MCF 10A (cell line): ENCODE results near the gene GAS5. TPM values are rescaled to one million over a fixed set of nuclear protein-coding genes. Genes with fewer than 3 reads are reported as not detected.

Source experiments
- Bru-seq: library from RNA; stranded (reverse); fragments of 400-500 nt; gene quantifications from one replicate; lab custom pipeline; 2021; lab: Mats Ljungman, UMichigan
- BruChase-seq, 2 experiments: library from RNA; stranded (reverse); fragments of 400-500 nt; gene quantifications; one replicate each; lab custom pipeline; 2021; lab: Mats Ljungman, UMichigan
- BruUV-seq: library from RNA; stranded (reverse); fragments of 400-500 nt; replicated peaks from 2 replicates; lab custom pipeline; 2021; lab: Mats Ljungman, UMichigan
- CTCF ChIA-PET: fragments of 300-600 bp; sonication (Branson Sonifier 250); formaldehyde crosslinking; extraction: SDS; loops from one replicate; lab custom pipeline; 2021; ENCODE audit warnings: antibody characterized with exemption, inconsistent platforms; lab: Yijun Ruan, JAX
- POLR2A ChIA-PET: fragments of 300-600, 350-650 bp; sonication (Branson Sonifier 250); formaldehyde crosslinking; extraction: SDS; loops from one replicate; lab custom pipeline; 2020; ENCODE audit warnings: antibody characterized with exemption, inconsistent platforms; lab: Yijun Ruan, JAX
- DNase-seq: peaks from one replicate; pipeline ENCODE4 v3.0.0-alpha.2; 2018; ENCODE audit not compliant: unreplicated experiment
- H3K27ac Mint-ChIP-seq: one replicate; pipeline ENCODE4 v1.8.0; 2022; ENCODE audit warnings: mild to moderate bottlenecking, low read depth, mixed read lengths; ENCODE audit not compliant: unreplicated experiment
- H3K27me3 Mint-ChIP-seq: one replicate; pipeline ENCODE4 v1.8.0; 2022; ENCODE audit warnings: mixed read lengths; ENCODE audit not compliant: insufficient read depth, unreplicated experiment
- H3K36me3 Mint-ChIP-seq: one replicate; pipeline ENCODE4 v1.8.0; 2022; ENCODE audit warnings: mild to moderate bottlenecking, moderate library complexity, mixed read lengths; ENCODE audit not compliant: insufficient read depth, unreplicated experiment
- H3K4me1 Mint-ChIP-seq: one replicate; pipeline ENCODE4 v1.8.0; 2022; ENCODE audit warnings: mixed read lengths; ENCODE audit not compliant: insufficient read depth, unreplicated experiment
- H3K4me3 Mint-ChIP-seq: one replicate; pipeline ENCODE4 v1.8.0; 2022; ENCODE audit warnings: mild to moderate bottlenecking, moderate library complexity, mixed read lengths; ENCODE audit not compliant: unreplicated experiment
- H3K9me3 Mint-ChIP-seq: one replicate; pipeline ENCODE4 v1.8.0; 2022; ENCODE audit warnings: mixed read lengths; ENCODE audit not compliant: unreplicated experiment
- intact Hi-C: fragments of 100-400 bp; cut with micrococcal nuclease; formaldehyde crosslinking; loops from 2 replicates; pipeline ENCODE4 v1.14.1; 2022
- long read RNA-seq: library from polyadenylated mRNA; stranded (forward); transcript quantifications from one replicate; pipeline ENCODE4 v2.0.0, GENCODE V29; 2022
- total RNA-seq: library from RNA; stranded (reverse); gene quantifications from 2 replicates; pipeline ENCODE4 v1.2.3, GENCODE V29; 2022
- TF ChIP-seq, protein P1 (sequence below): fragments of 200-600 bp; IDR thresholded peaks from one replicate; pipeline ENCODE4 v1.8.0; 2022; ENCODE audit warnings: antibody characterized with exemption, mild to moderate bottlenecking; ENCODE audit not compliant: unreplicated experiment

The GAS5 gene
- total RNA-seq (3,184 and 3,772 TPM in 2 replicates), Bru-seq, nascent RNA (percentile 100 among the genes with signal in this experiment), BruChase-seq, experiment 1, labeled RNA remaining after a 6-hour chase (percentile 100 among the genes with signal in this experiment), BruChase-seq, experiment 2, labeled RNA remaining after a 2-hour chase (percentile 100 among the genes with signal in this experiment)
- long read RNA-seq, transcript GAS5-207 (3 exons, 643 nt) = minor isoform, 5 of 2,804 reads
- long read RNA-seq, transcript GAS5-218 (11 exons, 565 nt) = minor isoform, 14 of 2,804 reads
- long read RNA-seq, transcript GAS5-221 (12 exons, 632 nt) = major isoform, 1,390 of 2,804 reads
- long read RNA-seq, transcript GAS5-201 (10 exons, 979 nt) = minor isoform, 9 of 2,804 reads
- long read RNA-seq, partial matches to known transcripts = 61 of 2,804 reads
- long read RNA-seq, other reads (novel, unspliced or antisense) = 1,311 of 2,804 reads

DNA sequence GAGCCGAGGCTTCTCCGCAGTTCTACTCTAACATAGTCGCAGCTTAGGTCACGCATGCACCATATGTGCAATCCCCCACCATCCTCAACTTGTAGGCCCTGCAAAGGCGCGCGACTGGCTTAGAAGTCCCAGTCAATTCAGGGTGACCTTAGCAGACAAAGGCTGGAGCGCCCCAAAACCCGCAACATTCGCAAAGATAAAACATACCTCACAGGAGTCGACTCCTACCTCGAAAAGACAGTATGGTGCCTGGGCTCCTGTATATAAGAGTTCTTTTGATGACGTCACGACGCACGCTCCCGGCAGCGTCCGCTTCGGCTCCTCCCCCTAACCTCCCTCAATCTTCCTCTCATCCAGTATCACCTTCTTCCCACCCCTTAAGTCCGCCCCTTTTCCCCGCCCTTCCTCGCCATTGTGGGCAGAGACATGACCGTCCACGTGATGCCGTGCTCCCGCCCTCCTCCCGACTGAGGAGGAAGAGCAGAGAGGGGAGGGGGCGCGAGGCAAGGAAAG, at the start of gene GAS5:
Gene GAS5, minus strand, starts transcription at position 237 of the 513 bp plus-strand sequence.
- no peaks in the 10 kb centered on the region for H3K27me3 Mint-ChIP-seq

DNA sequence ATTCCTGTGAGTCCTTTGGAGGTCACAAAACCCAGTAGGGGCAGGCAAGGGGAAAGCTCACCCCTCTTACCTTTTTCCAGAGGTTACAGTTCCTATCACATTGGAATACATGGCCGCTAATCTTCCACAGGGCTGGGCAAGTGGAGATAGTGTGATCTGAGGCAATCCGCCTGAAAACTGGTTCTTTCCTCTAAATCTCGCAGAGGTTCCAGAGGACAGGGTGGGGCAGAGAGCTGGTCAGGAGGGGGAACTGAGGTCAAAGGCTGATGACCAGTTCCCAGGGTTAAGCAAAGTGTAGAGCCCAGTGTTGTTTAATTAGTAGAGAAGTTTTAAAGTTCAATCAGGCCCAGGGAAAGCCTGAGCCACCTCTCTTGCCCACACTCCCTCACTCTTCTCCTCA, 49.4 kb upstream of the GAS5 start, which contains the start of gene SERPINC1:
Gene SERPINC1, minus strand, starts transcription at position 179 of the 400 bp plus-strand sequence. Its CDS starts 68 bp downstream, at position 111.
- TF ChIP-seq, protein P1, sequence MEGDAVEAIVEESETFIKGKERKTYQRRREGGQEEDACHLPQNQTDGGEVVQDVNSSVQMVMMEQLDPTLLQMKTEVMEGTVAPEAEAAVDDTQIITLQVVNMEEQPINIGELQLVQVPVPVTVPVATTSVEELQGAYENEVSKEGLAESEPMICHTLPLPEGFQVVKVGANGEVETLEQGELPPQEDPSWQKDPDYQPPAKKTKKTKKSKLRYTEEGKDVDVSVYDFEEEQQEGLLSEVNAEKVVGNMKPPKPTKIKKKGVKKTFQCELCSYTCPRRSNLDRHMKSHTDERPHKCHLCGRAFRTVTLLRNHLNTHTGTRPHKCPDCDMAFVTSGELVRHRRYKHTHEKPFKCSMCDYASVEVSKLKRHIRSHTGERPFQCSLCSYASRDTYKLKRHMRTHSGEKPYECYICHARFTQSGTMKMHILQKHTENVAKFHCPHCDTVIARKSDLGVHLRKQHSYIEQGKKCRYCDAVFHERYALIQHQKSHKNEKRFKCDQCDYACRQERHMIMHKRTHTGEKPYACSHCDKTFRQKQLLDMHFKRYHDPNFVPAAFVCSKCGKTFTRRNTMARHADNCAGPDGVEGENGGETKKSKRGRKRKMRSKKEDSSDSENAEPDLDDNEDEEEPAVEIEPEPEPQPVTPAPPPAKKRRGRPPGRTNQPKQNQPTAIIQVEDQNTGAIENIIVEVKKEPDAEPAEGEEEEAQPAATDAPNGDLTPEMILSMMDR = no peak
- intact Hi-C loops = no loop called here
- H3K27me3 Mint-ChIP-seq = no peaks in the 10 kb centered on the region
- H3K9me3 Mint-ChIP-seq = no peaks in the 10 kb centered on the region
- H3K4me3 Mint-ChIP-seq = no peak within 1 kb of the TSS
- no peaks in the 10 kb centered on the region for H3K36me3 Mint-ChIP-seq
- ChIA-PET CTCF (interaction anchor here (0.5 to 1.1 kb wide), 4 partner anchors 8 to 432 kb away, joined by 3 to 4 read pairs (median 3); no protein-coding TSS in a partner anchor), POLR2A (interaction anchor here (0.7 to 1.5 kb wide), 2 partner anchors 9 to 49 kb away, joined by 3 to 4 read pairs; partner anchors contain the start of genes GAS5 and ZBTB37)
- no peaks in the 10 kb centered on the region for H3K4me1 Mint-ChIP-seq
- BruUV-seq = no TSS peak
- no peak within 1 kb of the TSS for H3K27ac Mint-ChIP-seq
- no peak for DNase-seq

More for the DNA sequence above, at the start of gene GAS5:
- ChIA-PET CTCF (interaction anchor here (0.6 to 1.8 kb wide), 7 partner anchors 20 to 1545 kb away, joined by 3 to 8 read pairs (median 5); no protein-coding TSS in a partner anchor), POLR2A (interaction anchor here (0.6 to 7.7 kb wide), 77 partner anchors 8 to 1525 kb away, joined by 3 to 118 read pairs (median 4); partner anchors contain the start of genes CACYBP, CENPL, DARS2 and KLHL20)
- Mint-ChIP-seq H3K27ac (peak within 1 kb of the TSS; percentile 96), H3K36me3 (peaks cover 74% of the 10 kb centered on the region), H3K4me1 (peaks cover 55% of the 10 kb centered on the region), H3K4me3 (peak within 1 kb of the TSS; percentile 94), H3K9me3 (no peaks in the 10 kb centered on the region)
- TF ChIP-seq, protein P1 = no peak
- no TSS peak for BruUV-seq
- intact Hi-C loops = loop anchor here (1.0 to 5.0 kb wide), 6 partner anchors 79 to 438 kb away; partner anchors contain the start of gene RABGAP1L
- peak; percentile 100 for DNase-seq

DNA sequence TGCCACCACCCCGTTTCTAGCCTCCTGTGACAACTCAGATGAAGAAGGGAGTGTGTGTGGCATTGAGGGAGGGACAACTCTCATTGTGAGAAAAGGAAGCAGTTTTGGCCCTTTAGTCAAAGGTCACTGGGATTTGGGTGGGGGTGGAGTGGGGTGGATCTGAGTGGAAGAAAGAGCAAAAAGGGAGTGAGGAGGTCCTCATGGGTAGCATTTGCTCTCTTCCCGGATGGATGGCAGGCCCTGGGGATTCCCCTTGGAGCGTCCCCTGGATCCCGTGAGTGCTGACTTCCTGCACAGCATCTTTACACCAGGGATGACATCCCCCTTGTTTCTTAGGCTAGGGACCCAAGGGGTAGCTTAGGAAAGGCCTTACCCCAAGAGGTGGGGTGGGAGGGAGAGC, 48.9 kb upstream of the GAS5 start:
- Mint-ChIP-seq H3K27me3 (no peaks in the 10 kb centered on the region), H3K4me3 (no peak overlapping the region), H3K4me1 (no peaks in the 10 kb centered on the region), H3K27ac (no peak overlapping the region), H3K36me3 (no peaks in the 10 kb centered on the region), H3K9me3 (no peaks in the 10 kb centered on the region)
- TF ChIP-seq, protein P1 = no peak
- CTCF ChIA-PET = interaction anchor here (0.5 kb wide), 1 partner anchor 431 kb away, joined by 3 read pairs; no protein-coding TSS in a partner anchor
- BruUV-seq = no TSS peak
- POLR2A ChIA-PET = interaction anchor here (0.7 to 1.5 kb wide), 3 partner anchors 9 to 75 kb away, joined by 3 to 4 read pairs (median 3); partner anchors contain the start of genes GAS5 and ZBTB37
- no peak for DNase-seq
- intact Hi-C loops = no loop called here
